ENCODE measurements around the gene SH3PXD2A.

- TF ChIP-seq POLR2A (IDR thresholded peaks at IDR 0.05; ENCODE audit: low read length) (no peak), GATA1 (IDR thresholded peaks at IDR 0.05; ENCODE audit: low read depth, low read length) (no peak)
Measured at GRCh38 chr10:103687718-103688117, 167.7 kb downstream of the SH3PXD2A start.
